Activated T-cell treated with anti-CD3 and anti-CD28 coated beads for 48 hours (primary cell): Measurements from ENCODE around the gene CCNT1.
"Not testable (repeated sequence)": the region's sequence is repeated elsewhere in the genome, so short reads cannot be mapped to it uniquely, and the experiment has no call there.

Experiments used
- DNase-seq: peaks from one replicate; pipeline ENCODE4 v3.0.0-alpha.2; 2020; ENCODE audit warnings: low read depth

CCNT1 gene

DNA sequence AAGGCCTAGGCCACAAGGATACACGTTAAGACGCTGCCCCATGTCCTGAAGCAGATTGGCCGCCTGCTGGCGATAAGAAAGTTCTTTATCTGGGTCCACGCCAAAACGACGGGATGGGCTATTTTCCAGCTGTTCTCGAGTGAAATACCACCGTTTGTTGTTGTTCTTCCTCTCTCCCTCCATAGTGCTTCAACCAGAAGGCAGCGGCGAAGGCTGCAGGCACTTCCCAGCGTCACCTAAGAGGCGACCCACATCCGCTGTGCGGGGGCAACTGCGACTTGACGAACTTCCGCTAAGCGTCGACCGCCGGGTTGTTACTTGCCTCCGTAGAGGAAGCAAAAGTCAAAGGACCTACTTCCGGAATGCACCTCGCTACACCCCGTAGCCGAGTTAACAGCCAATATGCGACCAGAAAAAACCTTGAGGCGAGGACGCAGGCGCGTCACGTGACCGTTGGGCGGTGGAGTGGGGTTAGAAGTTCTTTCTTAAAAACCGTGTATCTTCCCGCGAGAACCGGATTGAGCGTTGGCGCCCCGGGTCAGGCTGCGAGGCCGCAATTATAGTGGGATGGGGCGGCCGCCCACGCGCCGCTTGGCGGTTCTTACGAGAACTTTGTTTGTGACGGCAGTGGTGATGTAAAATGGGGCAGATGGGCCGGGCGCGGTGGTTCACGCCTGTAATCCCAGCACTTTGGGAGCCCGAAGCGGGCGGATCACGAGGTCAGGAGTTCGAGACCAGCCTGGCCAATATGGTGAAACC, at the start of gene CCNT1:
CCNT1 (minus strand) TSS at position 215 of the 759 bp plus-strand sequence; CDS start at position 183, 32 bp downstream.
- peak; percentile 98 for DNase-seq

DNA sequence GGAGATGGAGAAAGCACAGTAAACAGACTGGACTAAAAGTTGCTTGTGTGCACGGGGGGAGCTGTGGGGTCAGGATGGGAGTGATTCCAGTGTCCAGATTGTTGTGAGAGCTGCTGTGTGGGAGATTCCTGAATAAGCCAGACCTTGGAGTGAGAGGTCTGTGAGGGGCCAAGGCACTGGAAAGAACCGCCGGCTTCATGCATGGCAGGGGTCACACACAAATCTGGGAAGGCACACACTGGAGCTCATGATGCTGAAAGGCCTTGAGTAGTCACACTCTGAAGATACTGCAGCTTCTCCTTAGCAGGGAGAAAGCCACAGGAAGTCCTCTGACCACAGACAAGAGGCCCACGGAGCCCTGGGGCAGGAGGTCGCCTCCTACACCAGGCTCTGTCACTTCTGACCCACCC, 49.3 kb upstream of the CCNT1 start:
- DNase-seq, result no peak

GRCh38 chr12:48764521-48764920, 48.0 kb upstream of the CCNT1 start:
- no peak for DNase-seq

GRCh38 chr12:48758737-48759136, 42.2 kb upstream of the CCNT1 start:
- DNase-seq, result no peak

DNA sequence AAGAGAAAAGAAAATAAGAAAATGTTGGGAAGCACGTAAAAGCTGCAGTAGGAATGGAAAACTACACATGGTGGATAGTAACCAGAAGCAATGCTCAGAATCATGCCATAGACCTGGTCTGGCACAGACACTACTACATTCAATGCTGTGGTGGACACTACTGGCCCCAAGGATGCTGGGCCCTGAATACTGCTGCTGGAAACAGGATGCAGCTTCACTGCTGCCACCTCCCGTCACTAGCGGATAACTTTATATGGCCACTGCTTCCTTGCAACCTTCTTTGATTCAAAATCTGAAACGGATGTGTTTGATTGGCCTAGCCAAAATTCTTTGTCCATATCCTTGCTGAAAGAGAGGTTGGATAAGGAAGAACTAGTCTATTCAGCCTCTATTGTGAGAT, 41.7 kb upstream of the CCNT1 start:
- no peak for DNase-seq

DNA sequence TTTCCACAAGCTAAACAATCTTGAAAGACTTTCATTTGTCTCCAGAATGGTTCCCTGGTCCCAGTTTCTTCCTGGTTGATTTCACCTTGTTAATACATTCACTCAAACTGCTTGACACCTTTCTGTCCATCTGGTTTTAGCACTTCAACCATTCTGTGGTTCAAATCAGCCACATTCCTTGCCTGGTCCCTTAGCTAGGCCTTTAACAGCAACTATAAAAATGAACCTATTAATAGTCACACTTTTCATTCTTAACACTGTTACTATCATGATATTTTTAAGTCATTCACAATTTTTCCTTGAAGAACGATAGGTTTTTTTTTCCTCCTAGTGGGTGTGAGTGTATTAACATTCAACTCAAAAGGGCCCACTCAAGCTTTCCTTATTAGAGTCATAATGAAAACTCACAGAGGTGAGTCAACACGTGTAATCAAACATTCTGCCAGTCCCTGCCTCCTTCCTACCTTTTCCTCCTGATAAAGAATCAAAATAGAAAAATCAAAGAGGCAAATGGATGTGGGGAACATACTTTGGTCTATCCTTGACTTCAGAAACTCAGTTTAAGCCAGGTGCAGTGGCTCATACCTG, 34.4 kb upstream of the CCNT1 start:
- no peak for DNase-seq

- DNase-seq, result no peak
These were observed 33.7 kb upstream of the CCNT1 start for GRCh38 chr12:48750215-48750614.

GRCh38 chr12:48744251-48745008, 27.9 kb upstream of the CCNT1 start:
- DNase-seq, result no peak

- no peak for DNase-seq
These were observed 23.2 kb upstream of the CCNT1 start for GRCh38 chr12:48739618-48740269.

- DNase-seq, result no peak
These were observed 19.9 kb upstream of the CCNT1 start for GRCh38 chr12:48736456-48736855.

GRCh38 chr12:48728807-48729206, 12.3 kb upstream of the CCNT1 start:
- DNase-seq, result no peak

DNA sequence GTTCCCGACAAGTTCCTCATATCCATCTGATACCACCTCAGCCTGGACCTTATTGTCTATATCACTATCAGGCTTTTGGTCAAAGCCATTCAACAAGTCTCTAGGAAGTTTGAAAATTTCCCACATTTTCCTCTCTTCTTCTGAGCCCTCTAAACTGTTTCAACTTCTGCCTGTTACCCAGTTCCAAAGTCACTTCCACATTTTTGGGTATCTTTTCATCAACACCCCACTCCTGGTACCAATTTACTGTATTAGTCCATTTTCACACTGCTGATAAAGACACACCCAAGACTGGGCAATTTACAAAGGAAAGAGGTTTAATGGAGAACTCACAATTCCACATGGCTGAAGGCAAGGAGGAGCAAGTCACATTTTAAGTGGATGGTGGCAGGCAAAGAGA, 4.2 kb upstream of the CCNT1 start:
- not testable (repeated sequence) for DNase-seq

GRCh38 chr12:48720171-48720570, 3.7 kb upstream of the CCNT1 start:
- DNase-seq, result not testable (repeated sequence)

DNA sequence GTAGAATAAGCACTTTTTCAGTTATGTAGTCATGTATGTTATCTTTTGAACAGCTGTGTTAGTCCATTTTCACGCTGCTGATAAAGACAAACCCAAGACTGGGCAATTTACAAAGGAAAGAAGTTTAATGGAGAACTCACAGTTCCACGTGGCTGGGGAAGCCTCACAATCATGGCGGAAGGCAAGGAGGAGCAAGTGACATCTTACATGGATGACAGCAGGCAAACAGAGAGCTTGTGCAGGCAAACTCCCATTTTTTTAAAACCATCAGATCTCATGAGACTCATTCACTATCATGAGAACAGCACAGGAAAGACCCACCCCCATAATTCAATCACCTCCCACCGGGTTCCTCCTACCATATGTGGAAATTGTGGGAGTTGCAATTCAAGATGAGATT, 2.5 kb upstream of the CCNT1 start:
- DNase-seq, result not testable (repeated sequence)

DNA sequence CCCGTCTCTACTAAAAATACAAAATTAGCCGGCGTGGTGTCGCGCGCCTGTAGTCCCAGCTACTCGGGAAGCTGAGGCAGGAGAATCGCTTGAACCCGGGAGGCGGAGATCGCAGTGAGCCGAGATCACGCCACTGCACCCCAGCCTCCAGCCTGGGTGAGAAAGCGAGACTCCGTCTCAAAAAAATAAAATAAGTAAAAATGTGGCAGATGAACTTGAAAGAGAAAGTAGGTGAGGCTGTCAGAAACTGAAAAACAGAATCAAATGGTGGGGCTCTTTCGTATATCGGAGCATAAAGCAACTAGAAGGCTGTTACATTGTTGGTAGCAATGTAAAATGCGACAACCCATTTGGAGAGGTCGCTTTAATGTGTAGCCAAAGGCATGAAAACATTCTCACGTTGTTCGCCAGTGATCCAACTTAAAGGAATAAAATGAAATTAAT, 767 bp upstream of the CCNT1 start:
- DNase-seq, result no peak

GRCh38 chr12:48716168-48716492, 377 bp downstream of the CCNT1 start:
- no peak for DNase-seq

DNA sequence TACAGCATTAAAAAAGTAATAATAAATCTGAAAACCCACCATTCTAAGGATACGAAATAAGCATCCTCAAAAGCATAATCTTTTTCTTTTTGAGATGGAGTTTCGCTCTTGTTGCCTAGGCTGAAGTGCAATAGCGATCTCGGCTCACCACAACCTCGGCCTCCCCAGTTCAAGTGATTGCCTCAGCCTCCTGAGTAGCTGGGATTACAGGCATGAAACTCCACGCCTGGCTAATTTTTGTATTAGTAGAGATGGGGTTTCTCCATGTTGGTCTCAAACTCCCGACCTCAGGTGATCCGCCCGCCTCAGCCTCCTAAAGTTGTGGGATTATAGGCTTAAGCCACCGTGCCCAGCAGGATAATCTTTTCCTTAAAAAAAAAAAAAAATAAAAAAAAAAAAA, 4.3 kb downstream of the CCNT1 start:
- no peak for DNase-seq

DNA sequence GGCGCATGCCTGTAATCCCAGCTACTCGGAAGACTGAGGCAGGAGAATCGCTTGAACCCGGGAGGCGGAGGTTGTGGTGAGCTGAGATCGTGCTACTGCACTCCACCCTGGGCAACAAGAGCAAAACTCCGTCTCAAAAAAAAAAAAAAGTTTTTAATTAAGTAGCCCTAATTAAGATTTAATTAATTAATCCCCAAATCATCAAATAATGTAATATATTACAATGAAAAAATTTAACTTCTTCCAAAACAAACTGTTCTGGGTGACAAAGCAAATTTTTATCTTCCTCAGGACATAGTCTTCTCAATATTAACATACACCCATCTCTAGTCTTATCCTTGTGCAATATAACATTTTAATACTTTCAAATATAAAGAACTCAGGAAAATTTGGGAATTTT, 17.7 kb downstream of the CCNT1 start:
- DNase-seq, result not testable (repeated sequence)

DNA sequence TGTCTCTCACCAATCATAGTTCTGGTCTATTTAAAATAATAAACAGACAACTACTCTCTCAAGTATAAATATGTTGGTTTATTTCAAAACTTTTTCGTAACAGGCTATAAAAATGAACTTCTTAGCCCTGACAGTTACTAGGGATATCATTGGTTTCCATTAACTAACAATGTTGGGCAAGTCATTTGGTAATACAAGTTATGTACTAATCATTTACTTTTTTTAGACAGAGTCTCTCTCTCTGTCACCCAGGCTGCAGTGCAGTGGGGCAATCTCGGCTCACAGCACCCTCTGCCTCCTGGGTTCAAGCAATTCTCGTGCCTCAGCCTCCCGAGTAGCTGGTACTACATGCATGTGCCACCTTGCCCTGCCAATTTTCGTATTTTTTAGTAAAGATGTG, 19.9 kb downstream of the CCNT1 start:
- no peak for DNase-seq

DNA sequence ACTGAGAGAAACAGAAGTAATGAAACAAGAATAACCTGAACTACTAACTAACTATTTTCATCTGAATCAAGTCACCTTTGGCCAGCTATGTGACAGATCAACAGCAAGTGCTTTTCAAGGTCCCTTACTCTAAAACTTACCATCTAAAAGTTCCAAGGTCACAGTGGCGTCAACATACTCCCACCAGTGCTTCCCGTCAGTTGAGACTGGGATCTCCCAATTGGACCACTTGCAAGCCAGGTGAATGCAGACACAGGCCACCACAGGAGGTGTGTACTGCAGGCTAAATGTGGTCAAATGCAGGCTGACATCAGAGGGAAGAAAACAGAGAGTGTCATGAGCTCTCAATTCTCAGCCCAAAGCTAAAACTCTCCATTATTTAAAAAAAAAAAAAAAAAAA, 20.6 kb downstream of the CCNT1 start:
- DNase-seq, result no peak

DNA sequence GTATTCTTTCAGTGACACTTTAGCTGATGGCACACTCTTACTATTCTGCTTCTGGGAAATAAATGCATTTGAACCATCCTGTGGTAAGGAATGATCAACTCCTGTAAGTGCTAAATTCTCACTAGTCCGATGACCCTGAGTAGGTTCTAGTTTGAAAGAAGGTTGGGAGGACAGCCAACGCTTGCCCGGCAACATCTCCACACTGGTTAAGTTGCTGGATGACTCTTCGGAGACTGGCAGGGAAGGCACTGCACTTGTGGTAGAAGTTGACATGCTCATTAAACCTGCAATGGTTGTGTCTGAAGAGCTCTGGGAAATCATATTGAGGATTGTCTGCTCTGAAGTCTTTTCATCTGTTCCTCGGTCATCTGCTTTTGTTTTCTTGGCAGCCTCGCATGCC, 22.5 kb downstream of the CCNT1 start:
- DNase-seq, result no peak

- DNase-seq, result no peak
These were observed 22.9 kb downstream of the CCNT1 start for GRCh38 chr12:48693572-48693971.
